Fibroblast of the aortic adventitia (primary cell): ENCODE results near the gene CCDC194. TPM values are rescaled to one million over a fixed set of nuclear protein-coding genes. Genes with fewer than 3 reads are reported as not detected.
A peak's percentile ranks its signal among the peaks of the same experiment; 100 is the strongest.

Experiments
- DNase-seq: peaks from one replicate; pipeline ENCODE4 v3.0.0-alpha.2; 2010; ENCODE audit warnings: low read depth
- H3K4me3 ChIP-seq: 2 replicates; pipeline ENCODE4 v1.5.1; 2011; ENCODE audit warnings: low read depth, mild to moderate bottlenecking, control low read depth, low read length, moderate library complexity
- CTCF ChIP-seq: IDR thresholded peaks from 2 replicates; pipeline ENCODE4 v1.5.1; 2011; ENCODE audit warnings: mild to moderate bottlenecking, low read length, control low read depth, inconsistent platforms; ENCODE audit not compliant: insufficient read depth
- total RNA-seq: library from RNA; depleted of rRNA; stranded (reverse); fragments of >200 nt; gene quantifications from 2 replicates; pipeline ENCODE4 v1.2.3, GENCODE V29; 2012; ENCODE audit warnings: low replicate concordance

The CCDC194 gene
- total RNA-seq, 1 donor, result not detected

- TF ChIP-seq CTCF, result no peak
- H3K4me3 ChIP-seq, result no peak overlapping the region
- DNase-seq, result no peak
These were observed 40.6 kb downstream of the CCDC194 start for GRCh38 chr19:17353386-17353785.

GRCh38 chr19:17352608-17353280 lies 41.3 kb downstream of the CCDC194 start:
- H3K4me3 ChIP-seq, result no peak overlapping the region
- DNase-seq, result no peak
- no peak for TF ChIP-seq CTCF

GRCh38 chr19:17351815-17352435 lies 42.1 kb downstream of the CCDC194 start:
- no peak for DNase-seq
- H3K4me3 ChIP-seq, result no peak overlapping the region
- TF ChIP-seq CTCF, result no peak

GRCh38 chr19:17348700-17349099 lies 45.3 kb downstream of the CCDC194 start:
- peak; percentile 69 for DNase-seq
- no peak for TF ChIP-seq CTCF
- H3K4me3 ChIP-seq, result no peak overlapping the region

GRCh38 chr19:17347877-17348276 lies 46.1 kb downstream of the CCDC194 start:
- no peak overlapping the region for H3K4me3 ChIP-seq
- no peak for TF ChIP-seq CTCF
- no peak for DNase-seq

GRCh38 chr19:17347361-17347760 lies 46.6 kb downstream of the CCDC194 start:
- H3K4me3 ChIP-seq, result no peak overlapping the region
- DNase-seq, result peak; percentile 66
- TF ChIP-seq CTCF, result no peak
